Measurements from ENCODE around the gene RASA3. TPM values are rescaled to one million over a fixed set of nuclear protein-coding genes. Genes with fewer than 3 reads are reported as not detected.

The RASA3 gene
- total RNA-seq, 1 donor from 2014 or later, result 9.3 TPM

GRCh38 chr13:113997845-113998751 is 134.3 kb downstream of the RASA3 start:
- DNase-seq (ENCODE audit: extremely low spot score, unreplicated experiment), result no peak
- Mint-ChIP-seq H3K4me3 (no peak overlapping the region), H3K27me3 (no peaks in the 10 kb centered on the region), H3K4me1 (ENCODE audit: unreplicated experiment) (no peaks in the 10 kb centered on the region), H3K27ac (no peak overlapping the region), H3K36me3 (no peaks in the 10 kb centered on the region), H3K9me3 (no peaks in the 10 kb centered on the region)
- TF ChIP-seq CTCF (conservative IDR thresholded peaks at IDR 0.05), result no peak

- Mint-ChIP-seq H3K27ac (no peak overlapping the region), H3K27me3 (no peaks in the 10 kb centered on the region), H3K9me3 (no peaks in the 10 kb centered on the region), H3K4me3 (no peak overlapping the region), H3K4me1 (ENCODE audit: unreplicated experiment) (no peaks in the 10 kb centered on the region), H3K36me3 (no peaks in the 10 kb centered on the region)
- no peak for DNase-seq (ENCODE audit: extremely low spot score, unreplicated experiment)
- no peak for TF ChIP-seq CTCF (conservative IDR thresholded peaks at IDR 0.05)
Measured at GRCh38 chr13:113996912-113997745, 135.3 kb downstream of the RASA3 start.

GRCh38 chr13:113996081-113996911 is 136.1 kb downstream of the RASA3 start:
- no peak for TF ChIP-seq CTCF (conservative IDR thresholded peaks at IDR 0.05)
- Mint-ChIP-seq H3K27ac (no peak overlapping the region), H3K27me3 (no peaks in the 10 kb centered on the region), H3K9me3 (no peaks in the 10 kb centered on the region), H3K36me3 (peaks cover 5% of the 10 kb centered on the region), H3K4me1 (ENCODE audit: unreplicated experiment) (no peaks in the 10 kb centered on the region), H3K4me3 (no peak overlapping the region)
- no peak for DNase-seq (ENCODE audit: extremely low spot score, unreplicated experiment)

DNA sequence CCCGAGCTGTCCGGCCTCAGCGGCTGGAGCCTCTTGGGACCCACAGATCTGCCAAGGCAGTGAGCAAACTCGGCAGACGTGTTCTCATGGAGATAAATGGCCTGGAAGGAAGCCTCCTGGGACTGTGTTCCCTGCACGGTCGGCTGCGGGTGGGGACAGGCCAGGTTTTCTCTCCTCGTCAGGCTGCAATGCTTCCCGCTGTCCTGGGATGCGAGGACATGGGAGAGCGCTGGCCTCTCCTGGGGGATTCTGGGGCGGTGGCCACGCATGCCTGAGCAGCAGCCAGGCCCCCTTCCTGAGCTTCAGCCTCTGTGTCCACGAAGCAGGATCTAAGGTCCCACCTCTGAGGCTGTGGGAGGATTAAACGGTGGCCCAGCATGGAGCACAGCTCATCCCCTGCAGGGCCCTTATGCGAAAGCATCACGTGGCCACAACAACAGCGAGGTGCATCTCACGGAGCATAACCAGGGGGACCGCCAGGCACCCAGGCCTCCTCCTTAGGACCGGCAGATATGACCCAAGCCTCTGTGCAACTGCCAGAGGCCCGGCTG is 137.3 kb downstream of the RASA3 start:
- no peaks in the 10 kb centered on the region for H3K4me1 Mint-ChIP-seq (ENCODE audit: unreplicated experiment)
- no peak for TF ChIP-seq CTCF (conservative IDR thresholded peaks at IDR 0.05)
- no peak overlapping the region for H3K4me3 Mint-ChIP-seq
- H3K36me3 Mint-ChIP-seq, result peaks cover 5% of the 10 kb centered on the region
- no peaks in the 10 kb centered on the region for H3K27me3 Mint-ChIP-seq
- no peak for DNase-seq (ENCODE audit: extremely low spot score, unreplicated experiment)
- no peak overlapping the region for H3K27ac Mint-ChIP-seq
- H3K9me3 Mint-ChIP-seq, result no peaks in the 10 kb centered on the region
